Fibroblast of skin of back (primary cell): ENCODE data around the gene CPM.
"Not testable (repeated sequence)": the region's sequence is repeated elsewhere in the genome, so short reads cannot be mapped to it uniquely, and the experiment has no call there.

Experiments
- DNase-seq: peaks from one replicate; pipeline ENCODE4 v3.0.0-alpha.2; 2013

Gene CPM

DNA sequence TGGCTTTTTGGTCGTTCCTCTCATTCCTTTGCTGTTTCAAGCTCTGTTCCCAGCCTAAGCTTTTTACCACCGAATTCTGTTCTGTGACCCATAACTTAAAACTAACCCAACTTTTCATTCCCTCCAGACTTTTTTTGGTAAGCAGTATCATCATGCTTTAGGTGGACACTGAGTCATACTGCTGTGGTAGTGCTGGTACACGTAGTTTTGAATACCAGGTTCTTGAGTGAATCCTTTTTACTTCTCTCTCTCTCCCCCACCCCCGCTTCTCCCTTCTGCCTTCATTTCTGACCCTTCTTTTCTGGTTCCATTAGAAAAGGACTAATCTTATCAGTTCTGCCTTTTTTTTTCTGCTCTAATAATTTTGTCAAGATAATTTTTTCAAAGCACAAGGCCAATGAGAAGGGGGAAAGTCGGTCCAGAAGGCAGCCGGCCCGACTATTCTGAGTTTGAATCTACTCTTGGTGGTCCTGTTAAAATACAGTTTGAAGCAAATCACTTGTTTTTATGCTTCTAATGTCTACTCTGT is 127.3 kb downstream of the CPM start:
- DNase-seq = no peak

DNA sequence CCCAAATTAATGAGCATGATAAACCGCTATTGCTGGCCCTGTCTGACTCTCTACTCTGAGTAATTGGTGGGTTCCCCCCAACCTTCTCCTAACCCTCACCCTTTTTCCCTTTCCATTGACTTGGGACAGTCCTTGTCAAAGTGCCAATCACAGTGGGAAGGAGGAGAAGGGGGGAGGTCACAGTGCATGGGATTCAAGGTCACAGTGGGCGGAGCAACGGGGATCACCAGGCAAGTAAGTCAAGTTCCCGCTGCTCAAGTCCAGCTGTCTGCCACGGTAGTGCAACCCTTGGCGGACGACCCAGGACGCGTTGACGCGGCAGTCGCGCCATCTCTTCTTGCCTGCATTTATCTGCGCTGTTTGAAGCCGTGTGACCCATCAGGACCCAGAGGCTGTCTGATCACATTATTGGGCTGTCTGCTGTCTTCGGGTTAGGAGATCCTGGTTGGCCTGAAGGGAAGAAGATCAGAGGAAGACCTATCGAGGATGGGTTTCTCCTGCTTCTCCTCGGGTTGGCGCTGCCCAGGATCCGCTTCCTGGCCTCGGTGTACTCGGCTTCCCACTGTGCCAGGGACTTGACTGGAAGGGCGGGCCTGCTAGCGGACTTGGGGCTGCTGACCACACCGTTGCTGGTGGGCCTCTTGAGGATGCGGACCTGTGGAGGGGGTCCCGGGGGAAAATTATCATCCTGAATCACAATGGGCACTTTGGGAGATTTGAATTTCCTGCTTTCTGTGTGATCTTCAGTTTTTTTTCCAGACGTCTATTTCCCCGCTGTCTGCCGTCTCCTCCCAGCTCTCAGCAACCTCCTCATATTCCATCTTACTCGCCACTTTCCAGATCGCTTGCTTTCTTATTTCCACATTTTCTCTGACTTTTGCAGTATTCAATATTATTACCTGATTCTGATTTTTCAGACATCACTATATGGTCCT is 128.0 kb downstream of the CPM start:
- DNase-seq = no peak

DNA sequence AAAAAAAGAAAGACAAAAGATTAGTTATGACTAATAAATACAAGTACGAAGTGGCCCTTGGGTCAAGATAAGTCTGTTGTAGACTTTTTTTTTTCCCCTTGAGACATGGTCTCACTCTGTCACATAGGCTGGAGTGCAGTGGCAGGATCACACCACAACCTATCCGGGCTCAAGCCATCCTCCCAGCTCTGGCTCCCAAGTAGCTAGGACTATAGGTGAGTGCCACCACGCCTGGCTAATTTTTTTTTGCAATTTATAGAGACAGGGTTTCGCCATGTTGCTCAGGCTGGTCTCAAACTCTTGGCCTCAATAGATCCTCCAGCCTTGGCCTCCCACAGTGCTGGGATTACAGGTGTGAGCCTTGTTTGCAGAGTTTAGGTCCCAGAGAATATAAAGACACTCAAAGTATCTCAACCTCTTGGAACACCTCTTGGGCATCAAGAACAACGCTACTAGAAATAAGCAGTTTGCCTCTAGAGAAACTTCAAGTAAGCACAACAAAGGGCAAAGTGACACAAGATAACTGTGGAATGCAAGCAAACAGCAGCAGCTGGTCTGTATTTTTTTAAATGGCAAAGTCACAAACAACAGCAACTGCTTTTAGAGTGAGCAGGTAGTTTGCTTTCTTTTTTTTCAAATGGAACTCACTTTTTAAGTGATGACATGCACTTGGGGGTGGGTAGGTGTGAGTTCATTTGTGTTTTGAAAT is 128.9 kb downstream of the CPM start:
- no peak for DNase-seq

DNA sequence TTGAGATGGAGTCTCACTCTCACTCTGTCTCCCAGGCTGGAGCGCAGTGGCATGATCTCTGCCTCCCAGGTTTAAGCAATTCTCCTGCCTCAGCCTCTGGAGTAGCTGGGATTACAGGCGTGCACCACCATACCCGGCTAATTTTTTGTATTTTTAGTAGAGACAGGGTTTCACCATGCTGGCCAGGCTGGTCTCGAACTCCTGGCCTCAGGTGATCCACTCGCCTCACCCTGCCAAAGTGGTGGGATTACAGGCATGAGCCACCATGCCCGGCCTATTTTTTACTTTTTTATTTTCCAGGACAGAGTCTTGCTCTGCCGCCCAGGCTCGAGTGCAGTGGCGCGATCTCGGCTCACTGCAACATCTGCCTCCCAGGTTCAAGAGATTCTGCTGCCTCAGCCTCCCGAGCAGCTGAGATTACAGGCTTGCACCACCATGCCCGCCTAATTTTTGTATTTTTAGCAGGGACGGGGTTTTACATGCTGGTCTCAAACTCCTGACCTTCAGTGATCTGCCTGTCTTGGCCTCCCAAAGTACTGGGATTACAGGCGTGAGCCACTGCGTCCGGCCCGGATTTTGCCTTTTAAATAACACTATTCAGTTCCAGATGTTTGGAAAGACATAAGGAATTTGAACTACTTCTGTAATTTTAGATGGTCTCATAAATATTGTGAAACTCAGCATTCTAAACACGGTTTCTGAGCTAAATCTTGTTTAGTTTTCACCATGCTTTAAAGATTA is 129.9 kb downstream of the CPM start:
- DNase-seq = not testable (repeated sequence)

DNA sequence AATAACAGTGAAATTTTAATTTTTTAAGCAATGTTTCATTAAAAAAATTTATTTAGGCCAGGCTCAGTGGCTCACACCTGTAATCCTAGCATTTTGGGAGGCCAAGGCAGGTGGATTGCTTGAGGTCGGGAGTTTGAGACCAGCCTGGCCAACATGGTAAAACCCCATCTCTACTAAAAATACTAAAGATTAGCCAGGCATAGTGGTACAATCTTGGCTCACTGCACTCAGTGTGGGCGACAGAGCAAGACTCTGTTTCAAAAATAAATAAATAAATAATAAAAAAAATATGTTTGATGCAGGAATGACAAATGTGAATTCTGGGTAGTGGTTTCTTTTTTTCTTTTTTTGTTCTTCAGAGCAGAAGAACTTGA is 130.6 kb downstream of the CPM start:
- DNase-seq = not testable (repeated sequence)
